ENCODE data around the gene SPSB2.

DNA sequence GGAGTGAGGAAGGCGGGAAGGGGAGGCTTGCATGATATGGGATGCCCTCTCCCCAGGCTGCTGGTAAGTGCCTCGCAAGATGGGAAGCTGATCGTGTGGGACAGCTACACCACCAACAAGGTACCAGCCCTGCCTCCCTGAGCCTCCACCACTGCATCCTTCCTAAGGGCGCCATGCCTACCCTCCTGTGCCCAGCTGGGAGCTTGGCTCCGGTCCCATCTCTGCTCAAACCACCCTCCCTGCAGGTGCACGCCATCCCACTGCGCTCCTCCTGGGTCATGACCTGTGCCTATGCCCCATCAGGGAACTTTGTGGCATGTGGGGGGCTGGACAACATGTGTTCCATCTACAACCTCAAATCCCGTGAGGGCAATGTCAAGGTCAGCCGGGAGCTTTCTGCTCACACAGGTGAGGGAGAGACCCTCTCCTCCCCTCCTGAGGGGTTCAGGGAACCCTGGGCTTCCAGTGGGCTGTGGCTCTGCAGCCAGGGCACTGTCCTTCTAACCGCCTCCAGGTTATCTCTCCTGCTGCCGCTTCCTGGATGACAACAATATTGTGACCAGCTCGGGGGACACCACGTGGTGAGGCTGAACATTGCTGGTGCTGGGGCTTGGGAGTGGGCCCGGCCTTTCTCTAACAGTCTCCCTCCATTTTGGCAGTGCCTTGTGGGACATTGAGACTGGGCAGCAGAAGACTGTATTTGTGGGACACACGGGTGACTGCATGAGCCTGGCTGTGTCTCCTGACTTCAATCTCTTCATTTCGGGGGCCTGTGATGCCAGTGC is 29.8 kb downstream of the SPSB2 start:
- TF ChIP-seq POLR2A (IDR thresholded peaks at IDR 0.05) = no peak
- TF ChIP-seq, protein P1, sequence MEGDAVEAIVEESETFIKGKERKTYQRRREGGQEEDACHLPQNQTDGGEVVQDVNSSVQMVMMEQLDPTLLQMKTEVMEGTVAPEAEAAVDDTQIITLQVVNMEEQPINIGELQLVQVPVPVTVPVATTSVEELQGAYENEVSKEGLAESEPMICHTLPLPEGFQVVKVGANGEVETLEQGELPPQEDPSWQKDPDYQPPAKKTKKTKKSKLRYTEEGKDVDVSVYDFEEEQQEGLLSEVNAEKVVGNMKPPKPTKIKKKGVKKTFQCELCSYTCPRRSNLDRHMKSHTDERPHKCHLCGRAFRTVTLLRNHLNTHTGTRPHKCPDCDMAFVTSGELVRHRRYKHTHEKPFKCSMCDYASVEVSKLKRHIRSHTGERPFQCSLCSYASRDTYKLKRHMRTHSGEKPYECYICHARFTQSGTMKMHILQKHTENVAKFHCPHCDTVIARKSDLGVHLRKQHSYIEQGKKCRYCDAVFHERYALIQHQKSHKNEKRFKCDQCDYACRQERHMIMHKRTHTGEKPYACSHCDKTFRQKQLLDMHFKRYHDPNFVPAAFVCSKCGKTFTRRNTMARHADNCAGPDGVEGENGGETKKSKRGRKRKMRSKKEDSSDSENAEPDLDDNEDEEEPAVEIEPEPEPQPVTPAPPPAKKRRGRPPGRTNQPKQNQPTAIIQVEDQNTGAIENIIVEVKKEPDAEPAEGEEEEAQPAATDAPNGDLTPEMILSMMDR (IDR thresholded peaks at IDR 0.05) = no peak
